Fibroblast of peridontal ligament (primary cell): ENCODE results near the gene RECQL5.

Source experiments
- DNase-seq: peaks from one replicate; pipeline ENCODE4 v3.0.0-alpha.2; 2010; ENCODE audit errors: extremely low read depth

RECQL5 gene

GRCh38 chr17:75666959-75667790 lies at the start of gene RECQL5, which contains the start of gene SAP30BP:
TSS of gene RECQL5 (minus strand) at chr17:75667154. CDS start at chr17:75666557, 597 bp downstream.
TSS of gene SAP30BP (plus strand) at chr17:75667338. CDS start at chr17:75667373, 35 bp downstream.
- DNase-seq, result peak; percentile 98

GRCh38 chr17:75712446-75712845 lies 45.5 kb upstream of the RECQL5 start:
- DNase-seq, result no peak

- DNase-seq, result no peak
Observed at GRCh38 chr17:75707079-75707571, 40.2 kb upstream of the RECQL5 start.

- DNase-seq, result no peak
Observed at GRCh38 chr17:75706042-75706728, 39.2 kb upstream of the RECQL5 start.

GRCh38 chr17:75704963-75705875 lies 38.3 kb upstream of the RECQL5 start:
- DNase-seq, result no peak

- no peak for DNase-seq
Observed at GRCh38 chr17:75703591-75703990, 36.6 kb upstream of the RECQL5 start.

- DNase-seq, result no peak
Observed at GRCh38 chr17:75703191-75703590, 36.2 kb upstream of the RECQL5 start.

DNA sequence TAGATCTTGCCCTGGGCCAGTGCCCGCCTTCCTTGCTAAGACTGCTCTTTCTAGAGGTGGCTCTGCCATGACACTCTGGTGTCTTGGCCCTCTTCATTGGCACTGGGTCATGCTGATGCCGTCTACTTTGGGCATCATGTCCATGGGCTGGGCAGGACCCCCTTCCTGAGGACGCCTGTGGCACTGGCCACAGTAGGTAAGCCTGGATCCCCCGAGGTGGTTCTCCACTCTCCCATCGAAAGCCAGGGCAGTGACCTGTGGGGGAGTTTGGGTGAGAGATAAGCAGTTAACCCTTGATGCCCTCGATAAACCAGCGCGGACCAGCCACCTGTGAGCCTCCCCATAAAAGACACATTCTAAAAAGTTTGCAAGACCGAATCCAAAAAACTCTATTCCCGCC lies 34.3 kb upstream of the RECQL5 start:
- DNase-seq, result no peak

GRCh38 chr17:75698659-75699058 lies 31.7 kb upstream of the RECQL5 start:
- no peak for DNase-seq

DNA sequence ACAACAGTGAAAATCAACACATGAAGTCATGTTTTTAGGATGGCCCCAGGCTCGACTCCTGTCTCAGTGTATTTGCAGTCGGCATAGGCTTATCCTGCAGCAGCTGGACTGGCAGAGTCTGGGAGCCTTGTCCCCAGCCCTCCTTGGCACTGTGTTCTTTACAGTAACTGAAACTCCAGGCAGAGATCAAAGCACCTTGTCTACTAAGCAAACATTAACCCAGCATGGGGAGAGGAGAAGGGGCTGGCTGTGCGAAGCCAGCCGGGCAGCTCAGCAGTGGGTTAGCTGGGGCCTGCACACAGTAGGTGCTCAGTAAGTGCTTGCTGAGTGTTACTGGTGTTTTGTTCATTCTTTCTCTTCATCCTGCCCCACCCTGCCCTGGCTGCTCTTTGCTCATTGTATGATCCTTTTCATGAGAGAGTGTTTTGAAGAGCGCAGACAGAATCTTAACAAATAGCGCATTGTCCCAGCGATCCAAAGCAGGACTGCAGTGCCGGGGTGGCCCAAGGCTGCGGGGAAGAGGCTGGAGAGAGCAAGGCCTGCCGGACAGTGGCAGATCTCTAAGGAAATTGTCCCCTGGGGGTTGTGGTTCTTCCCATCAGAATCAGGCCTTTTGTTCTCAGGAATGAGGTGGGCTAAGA lies 30.8 kb upstream of the RECQL5 start:
- DNase-seq, result no peak

GRCh38 chr17:75695830-75696271 lies 28.9 kb upstream of the RECQL5 start:
- no peak for DNase-seq

DNA sequence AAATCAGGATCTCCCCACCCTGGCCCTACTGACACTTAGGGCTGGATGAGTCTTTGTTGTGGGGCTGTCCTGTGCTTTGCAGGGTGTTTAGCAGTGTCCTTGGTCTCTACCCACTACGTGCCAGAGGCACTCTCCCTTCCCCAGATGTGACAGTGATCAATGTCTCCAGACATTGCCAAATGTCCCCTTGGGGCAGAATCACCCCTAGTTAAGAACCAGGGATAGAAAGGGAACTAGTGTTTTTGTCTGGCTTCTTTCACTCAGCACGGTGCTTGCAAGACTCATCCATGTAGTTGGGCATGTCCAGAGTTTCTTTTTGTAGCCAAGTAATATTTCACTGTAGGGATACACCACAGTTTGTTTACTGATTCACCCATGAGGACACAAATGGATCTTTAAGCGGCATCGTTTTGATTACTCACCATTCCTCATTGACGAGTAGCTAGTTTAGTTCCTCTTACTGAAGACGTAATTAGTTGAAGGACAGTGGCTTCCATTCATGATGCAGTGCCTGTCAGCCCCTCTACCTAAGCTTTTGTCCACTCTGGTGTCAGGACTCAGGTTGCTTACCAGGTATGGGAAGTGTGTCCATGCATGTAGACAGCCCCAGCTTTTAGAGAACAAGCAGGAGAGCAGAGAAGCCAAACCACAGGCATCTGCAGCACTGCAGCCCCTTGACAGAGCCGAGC lies 28.3 kb upstream of the RECQL5 start:
- DNase-seq, result no peak

DNA sequence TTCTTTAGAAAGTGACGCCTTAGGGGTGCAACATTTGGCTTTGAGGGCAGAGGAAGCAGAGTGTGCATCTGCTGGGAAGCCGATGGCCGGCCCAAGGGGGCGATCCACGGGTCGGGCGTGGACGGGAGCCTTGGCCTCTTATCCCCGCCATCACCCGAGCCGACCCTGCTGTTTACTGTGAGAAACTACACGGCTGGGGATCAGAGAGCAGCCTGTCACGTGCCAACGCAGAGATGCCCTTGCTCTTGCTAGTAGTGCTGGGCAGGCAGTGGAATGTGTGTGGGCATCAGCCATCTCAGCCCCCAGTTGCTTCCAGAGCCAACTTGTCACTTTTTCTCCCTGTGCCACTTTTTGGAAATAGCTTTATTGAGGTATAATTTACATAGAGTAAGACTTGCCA lies 27.6 kb upstream of the RECQL5 start:
- DNase-seq, result no peak

GRCh38 chr17:75693500-75694481 lies 26.8 kb upstream of the RECQL5 start:
- peak; percentile 82 for DNase-seq

DNA sequence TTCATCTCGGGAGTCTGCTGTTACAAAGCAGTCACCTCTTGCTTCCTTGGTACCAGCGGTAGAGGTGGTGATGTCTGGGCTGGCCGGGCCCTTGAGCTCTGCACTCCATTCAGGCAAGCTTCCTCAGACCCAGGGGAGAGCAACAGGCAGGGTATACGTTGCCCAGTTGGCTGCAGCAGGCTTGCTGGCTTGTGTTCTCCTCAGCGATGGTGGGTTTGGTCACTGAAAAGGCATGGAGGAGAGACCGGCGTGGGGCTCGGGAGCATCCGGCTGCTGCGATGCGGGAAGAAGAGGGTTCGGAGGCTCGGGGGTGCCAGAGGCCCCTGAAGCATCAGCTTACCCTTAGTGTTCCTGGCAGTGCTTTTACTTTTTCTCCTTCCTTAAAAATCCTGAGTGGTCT lies 26.0 kb upstream of the RECQL5 start:
- no peak for DNase-seq

DNA sequence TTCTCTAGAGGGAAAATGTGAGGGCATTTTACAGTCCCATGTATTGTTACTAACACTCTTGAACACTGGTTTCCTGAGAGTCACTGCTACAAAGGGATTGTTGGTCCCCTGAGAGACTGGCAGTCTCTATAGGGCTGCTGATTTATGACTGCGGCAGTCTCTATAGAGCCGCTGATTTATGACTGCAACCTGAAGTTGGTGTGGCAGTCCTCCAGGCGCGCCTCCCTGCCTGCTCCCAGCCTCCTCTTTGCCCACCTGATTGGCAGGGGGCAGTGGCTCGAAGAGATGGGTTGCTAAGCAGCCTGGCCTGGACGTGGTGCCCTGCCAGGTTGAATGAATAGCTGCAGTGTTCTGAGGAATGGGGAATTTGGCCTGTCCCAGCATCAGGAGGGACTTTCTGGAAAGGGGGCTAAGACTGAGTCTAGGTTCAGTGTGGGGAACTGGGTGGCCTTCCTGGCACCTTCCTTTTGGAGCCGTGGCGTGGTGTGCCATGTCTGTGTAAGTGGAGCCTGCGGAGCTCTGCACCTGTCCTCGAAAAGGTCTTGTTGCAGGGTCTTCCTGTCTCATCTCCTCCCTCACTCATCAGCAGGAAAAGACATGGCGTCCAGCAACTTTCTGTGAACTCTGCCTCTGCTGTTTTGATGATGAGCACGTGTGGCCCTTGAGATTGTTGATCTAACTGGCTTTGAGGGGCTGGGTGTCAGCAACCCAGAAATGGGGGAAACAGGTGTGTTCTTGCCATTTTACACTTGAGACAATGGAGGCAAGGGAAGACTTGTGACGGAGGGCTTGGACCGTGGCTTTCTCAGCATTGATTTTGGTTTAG lies 25.1 kb upstream of the RECQL5 start:
- DNase-seq, result no peak

- no peak for DNase-seq
Observed at GRCh38 chr17:75691371-75691791, 24.4 kb upstream of the RECQL5 start.

- no peak for DNase-seq
Observed at GRCh38 chr17:75689441-75689873, 22.5 kb upstream of the RECQL5 start.
